H1 (cell line): ENCODE data around the gene SLC16A2.

Experiments
- CBX5 ChIP-seq: fragments of 300-800, 300-1000 bp; sonication (generic); IDR thresholded peaks from 2 replicates; pipeline ENCODE4 v1.7.1; 2016; ENCODE audit warnings: antibody characterized with exemption, low read length, low read depth
- CREB1 ChIP-seq: IDR thresholded peaks from 2 replicates; pipeline ENCODE4 v1.6.1; 2012; ENCODE audit warnings: inconsistent platforms
- CTCF ChIP-seq, 3 experiments: IDR thresholded peaks; 1 replicate in 2 of 3; 2 replicates in 1 of 3; pipeline versions ENCODE4 v1.5.1 to v1.6.1; 2011; ENCODE audit warnings: low read length in 3 of 3, mild to moderate bottlenecking in 3 of 3, inconsistent platforms in 2 of 3, low read depth in 1 of 3, moderate library complexity in 1 of 3; ENCODE audit not compliant: insufficient read depth in 1 of 3; ENCODE audit errors: control extremely low read depth in 1 of 3
- EZH2 ChIP-seq: fragments of 200-600 bp; sonication (generic); IDR thresholded peaks from 2 replicates; pipeline ENCODE4 v1.7.1; 2012; ENCODE audit warnings: low read depth, mild to moderate bottlenecking, moderate library complexity, low read length, inconsistent platforms; ENCODE audit not compliant: severe bottlenecking
- GABPA ChIP-seq: IDR thresholded peaks from 2 replicates; pipeline ENCODE4 v1.6.1; 2011; ENCODE audit warnings: mild to moderate bottlenecking, low read length, moderate library complexity, borderline replicate concordance; ENCODE audit not compliant: insufficient read depth
- JUND ChIP-seq: IDR thresholded peaks from 2 replicates; pipeline ENCODE4 v1.6.1; 2011; ENCODE audit warnings: mild to moderate bottlenecking, improper control_type of control experiment, low read length
- MAFK ChIP-seq: IDR thresholded peaks from 2 replicates; pipeline ENCODE4 v1.6.1; 2012; ENCODE audit warnings: low read depth, mild to moderate bottlenecking, improper control_type of control experiment, low read length
- POLR2A ChIP-seq, 2 experiments: IDR thresholded peaks; 1 replicate in 1 of 2; 2 replicates in 1 of 2; pipeline ENCODE4 v1.6.1; 2011; ENCODE audit warnings: low read depth in 2 of 2, low read length in 2 of 2, mild to moderate bottlenecking in 2 of 2; ENCODE audit errors: control extremely low read depth in 1 of 2
- POLR2AphosphoS5 ChIP-seq: IDR thresholded peaks from 2 replicates; pipeline ENCODE4 v1.6.1; 2011; ENCODE audit warnings: low read depth, low read length
- RAD21 ChIP-seq, 2 experiments: IDR thresholded peaks in 1 of 2; conservative IDR thresholded peaks in 1 of 2; 2 replicates each; pipeline ENCODE4 v1.6.1; 2011; ENCODE audit warnings: low read depth in 2 of 2, low read length in 2 of 2, improper control_type of control experiment in 1 of 2, inconsistent platforms in 1 of 2, mild to moderate bottlenecking in 1 of 2, moderate library complexity in 1 of 2
- RXRA ChIP-seq: IDR thresholded peaks from 2 replicates; pipeline ENCODE4 v1.6.1; 2011; ENCODE audit warnings: low read depth, mild to moderate bottlenecking, low read length, moderate library complexity; ENCODE audit not compliant: insufficient read depth
- SIN3A ChIP-seq, 2 experiments: IDR thresholded peaks in 1 of 2; conservative IDR thresholded peaks in 1 of 2; 2 replicates each; pipeline ENCODE4 v1.6.1; 2011 to 2012; ENCODE audit warnings: low read length in 2 of 2, improper control_type of control experiment in 1 of 2, low read depth in 1 of 2, mild to moderate bottlenecking in 1 of 2
- SP1 ChIP-seq: IDR thresholded peaks from 2 replicates; pipeline ENCODE4 v1.6.1; 2011; ENCODE audit warnings: low read depth, low read length
- TF ChIP-seq, protein P1 (sequence below): IDR thresholded peaks from 2 replicates; pipeline ENCODE4 v1.6.1; 2012; ENCODE audit warnings: inconsistent platforms

GRCh38 chrX:74531081-74531480, 109.8 kb downstream of the SLC16A2 start:
- no peak for TF ChIP-seq SIN3A (conservative IDR thresholded peaks at IDR 0.05 in 1 of 2, IDR thresholded peaks at IDR 0.05 in 1 of 2; ENCODE audit: low read depth in 1 of 2, low read length in 2 of 2)
- no peak for TF ChIP-seq POLR2A (IDR thresholded peaks at IDR 0.05; ENCODE audit: control extremely low read depth in 1 of 2, low read depth in 2 of 2, low read length in 2 of 2)
- TF ChIP-seq, protein P1, sequence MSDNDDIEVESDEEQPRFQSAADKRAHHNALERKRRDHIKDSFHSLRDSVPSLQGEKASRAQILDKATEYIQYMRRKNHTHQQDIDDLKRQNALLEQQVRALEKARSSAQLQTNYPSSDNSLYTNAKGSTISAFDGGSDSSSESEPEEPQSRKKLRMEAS = no peak
- TF ChIP-seq CTCF (IDR thresholded peaks at IDR 0.05; ENCODE audit: control extremely low read depth in 1 of 3, insufficient read depth in 1 of 3, low read depth in 1 of 3, low read length in 3 of 3) = no peak
- TF ChIP-seq CREB1 = no peak
- TF ChIP-seq MAFK = no peak
- no peak for TF ChIP-seq EZH2
- no peak for TF ChIP-seq RXRA
- no peak for TF ChIP-seq SP1
- TF ChIP-seq GABPA = no peak
- no peak for TF ChIP-seq JUND
- no peak for TF ChIP-seq POLR2AphosphoS5
- no peak for TF ChIP-seq RAD21 (IDR thresholded peaks at IDR 0.05 in 1 of 2, conservative IDR thresholded peaks at IDR 0.05 in 1 of 2; ENCODE audit: low read depth in 2 of 2, low read length in 2 of 2)
- no peak for TF ChIP-seq CBX5
